Pancreas (tissue), 10 donors: Measurements from ENCODE around the gene NEGR1. TPM values are rescaled to one million over a fixed set of nuclear protein-coding genes. Genes with fewer than 3 reads are reported as not detected.

Experiments
- ATAC-seq, 4 donors: fragments of 200-7000 bp; cut with Tn5 transposase; one replicate each; pipeline versions ENCODE4 v1.8.0 to v1.9.1; 2020; ENCODE audit warnings: mild to moderate bottlenecking in 4 of 4, moderate library complexity in 4 of 4
- DNase-seq, 6 donors: peaks; one replicate each; pipeline ENCODE4 v3.0.0-alpha.2; 2020
- FAIRE-seq: peaks from 2 replicates; lab custom pipeline; 2012; peaks lifted over from hg19 to GRCh38; lab: Jason Lieb, UNC
- H3K27ac ChIP-seq, 4 donors: fragments of 200-600 bp; sonication (generic); 1 replicate in 3 of 4; 2 replicates in 1 of 4; pipeline versions ENCODE4 v1.5.0 to v1.8.0; 2020
- H3K27me3 ChIP-seq, 4 donors: fragments of 200-600 bp; one replicate each; pipeline ENCODE4 v1.8.0; 2021
- H3K36me3 ChIP-seq, 3 donors: fragments of 200-600 bp; sonication (generic) in 1 of 3; one replicate each; pipeline versions ENCODE4 v1.5.0 to v1.8.0; 2020 to 2021
- H3K4me1 ChIP-seq, 3 donors: fragments of 200-600 bp; one replicate each; pipeline ENCODE4 v1.8.0; 2021
- H3K4me3 ChIP-seq, 4 donors: fragments of 200-600 bp; sonication (generic) in 2 of 4; one replicate each; pipeline versions ENCODE4 v1.5.0 to v1.8.0; 2020 to 2021
- H3K9me3 ChIP-seq, 4 donors: fragments of 200-600 bp; one replicate each; pipeline ENCODE4 v1.8.0; 2021
- CTCF ChIP-seq, 4 donors: fragments of 200-600 bp; sonication (generic) in 3 of 4; IDR thresholded peaks; one replicate each; pipeline versions ENCODE4 v1.5.0 to v1.8.0; 2021; ENCODE audit warnings: antibody characterized with exemption in 4 of 4
- WGBS, 2 donors: extraction: QIAGEN DNeasy Blood & Tissue Kit; methylation state at CpG; one replicate each; pipeline ENCODE4 v1.1.7; 2013; 5-methylcytosine and 5-hydroxymethylcytosine counted together
- intact Hi-C, 3 donors: fragments of 100-400 bp; cut with DNase I; formaldehyde crosslinking; loops; one replicate each; pipeline versions ENCODE4 v1.11.1 to v1.14.2; 2022
- polyA plus RNA-seq, 2 donors: library from polyadenylated mRNA; stranded (reverse); fragments of 200-250 nt; gene quantifications; one replicate each; pipeline ENCODE4 v1.2.3, GENCODE V29; 2013
- total RNA-seq, 6 donors: library from RNA; stranded (reverse); fragmentation: NEBNext Ultra II Directional in 4 of 6; extraction: Animal tissue kit (Norgen Biotek cat#: 25700) in 4 of 6; gene quantifications; one replicate each; pipeline versions ENCODE4 v1.2.1 to v1.2.4, GENCODE V29; 2021 to 2023
- donor health status: healthy with polysubstance abuse.
- donor health status: DM: no; HTN: no; CAD: no; lungs with moderate emphysema.
- donor health status: DM: no; HTN: no; CAD: no.
- donor health status: control.
- donor health status: control.
- donor health status: Bipolar disorder and iron deficiency.
- donor health status: DM: yes; HTN: yes; CAD: no.
- donor health status: DM: no; HTN: no; CAD: no.
- donor health status: DM: no; HTN: no; CAD: no.
- donor health status: DM: yes; HTN: yes; CAD: no.

The NEGR1 gene
- total and polyA plus RNA-seq, 8 donors, result 1.2 to 9.3 (median 3.4) TPM

GRCh38 chr1:72122099-72122880 lies 160.0 kb downstream of the NEGR1 start:
- DNase-seq (no peak), ATAC-seq (peak in 1 of 4 donors; percentile 35), FAIRE-seq (peak; percentile 69)
- Histone ChIP-seq H3K4me3 (no peak overlapping the region), H3K4me1 (no peaks in the 10 kb centered on the region), H3K27ac (no peak overlapping the region), H3K27me3 (no peaks in the 10 kb centered on the region), H3K36me3 (no peaks in the 10 kb centered on the region), H3K9me3 (no peaks in the 10 kb centered on the region)
- 68 to 71% methylated on average over 4 of the region's 4 CpGs for WGBS, 2 donors
- intact Hi-C loops, result no loop called here
- TF ChIP-seq CTCF (IDR thresholded peaks at IDR 0.05), result no peak

GRCh38 chr1:72119491-72119890 lies 162.8 kb downstream of the NEGR1 start:
- Histone ChIP-seq H3K36me3 (no peaks in the 10 kb centered on the region), H3K4me1 (no peaks in the 10 kb centered on the region), H3K27me3 (no peaks in the 10 kb centered on the region), H3K4me3 (no peak overlapping the region), H3K27ac (no peak overlapping the region), H3K9me3 (no peaks in the 10 kb centered on the region)
- no peak for ATAC-seq
- FAIRE-seq, result no peak
- no peak for TF ChIP-seq CTCF (IDR thresholded peaks at IDR 0.05)
- no peak for DNase-seq
- intact Hi-C loops, result no loop called here
- WGBS, 2 donors, result 62 to 75% methylated on average over 1 of the region's 1 CpG

- Histone ChIP-seq H3K4me3 (no peak overlapping the region), H3K36me3 (no peaks in the 10 kb centered on the region), H3K9me3 (no peaks in the 10 kb centered on the region), H3K27ac (no peak overlapping the region), H3K4me1 (no peaks in the 10 kb centered on the region), H3K27me3 (no peaks in the 10 kb centered on the region)
- DNase-seq (no peak), FAIRE-seq (no peak), ATAC-seq (no peak)
- 60 to 80% methylated on average over 2 of the region's 2 CpGs for WGBS, 2 donors
- TF ChIP-seq CTCF (IDR thresholded peaks at IDR 0.05), result no peak
- intact Hi-C loops, result no loop called here
Measured at GRCh38 chr1:72117621-72118020, 164.7 kb downstream of the NEGR1 start.

- WGBS, 2 donors, result 40 to 45% methylated on average over 2 of the region's 2 CpGs
- no peaks in the 10 kb centered on the region for H3K4me1 ChIP-seq
- FAIRE-seq, result no peak
Measured at GRCh38 chr1:72115290-72115689, 167.0 kb downstream of the NEGR1 start.

More at GRCh38 chr1:72115290-72115689, 167.0 kb downstream of the NEGR1 start:
- H3K36me3 ChIP-seq, result no peaks in the 10 kb centered on the region
- H3K27me3 ChIP-seq, result no peaks in the 10 kb centered on the region
- no peaks in the 10 kb centered on the region for H3K9me3 ChIP-seq
- H3K4me3 ChIP-seq, result no peak overlapping the region
- intact Hi-C loops, result no loop called here
- DNase-seq (no peak), ATAC-seq (no peak)
- no peak overlapping the region for H3K27ac ChIP-seq
- TF ChIP-seq CTCF (IDR thresholded peaks at IDR 0.05), result no peak
